OCI-LY3 (cell line): ENCODE data around the gene THEM5.
A peak's percentile ranks its signal among the peaks of the same experiment; 100 is the strongest.
"Not testable (repeated sequence)": the region's sequence is repeated elsewhere in the genome, so short reads cannot be mapped to it uniquely, and the experiment has no call there.

Source experiments
- H2AFZ ChIP-seq: fragments of 200-600, 300-600 bp; shearing (Covaris generic); 2 replicates; pipeline ENCODE4 v1.6.0; 2014; ENCODE audit warnings: antibody characterized with exemption, low read depth, low read length
- H3K27ac ChIP-seq: fragments of 200-600, 300-600 bp; sonication (generic); 2 replicates; pipeline ENCODE4 v1.5.1; 2014; ENCODE audit warnings: mild to moderate bottlenecking, low read length, moderate library complexity, mixed read lengths
- H3K27me3 ChIP-seq: fragments of 200-600, 300-600 bp; sonication (generic); 2 replicates; pipeline ENCODE4 v1.6.1; 2014; ENCODE audit warnings: low read depth, low read length, mixed read lengths
- H3K36me3 ChIP-seq: fragments of 200-600, 300-600 bp; sonication (generic); replicated peaks from 2 replicates; pipeline ENCODE3; 2014; ENCODE audit warnings: low read depth, low read length, mixed read lengths
- H3K4me1 ChIP-seq: fragments of 300-600, 200-600 bp; sonication (generic); 2 replicates; pipeline ENCODE4 v1.6.1; 2014; ENCODE audit warnings: low read length, mixed read lengths
- H3K4me2 ChIP-seq: fragments of 200-600, 300-600 bp; sonication (generic); 2 replicates; pipeline ENCODE4 v1.6.1; 2014; ENCODE audit warnings: low read length, mixed read lengths
- H3K4me3 ChIP-seq: fragments of 300-600, 200-600 bp; sonication (generic); 2 replicates; pipeline ENCODE4 v1.5.1; 2014; ENCODE audit warnings: antibody characterized with exemption, mild to moderate bottlenecking, low read length, moderate library complexity
- H3K79me2 ChIP-seq: fragments of 300-600, 200-600 bp; shearing (Covaris generic); 2 replicates; pipeline ENCODE4 v1.6.1; 2014; ENCODE audit warnings: mild to moderate bottlenecking, low read length, mixed read lengths
- H3K9ac ChIP-seq: fragments of 300-600, 200-600 bp; shearing (Covaris generic); 2 replicates; pipeline ENCODE4 v1.6.0; 2014; ENCODE audit warnings: mild to moderate bottlenecking, low read length, moderate library complexity
- H3K9me3 ChIP-seq: fragments of 200-600, 300-600 bp; shearing (Covaris generic); 2 replicates; pipeline ENCODE4 v1.6.1; 2014; ENCODE audit warnings: low read length, mixed read lengths; ENCODE audit not compliant: insufficient read depth
- H4K20me1 ChIP-seq: fragments of 200-600, 300-600 bp; sonication (generic); 2 replicates; pipeline ENCODE4 v1.6.1; 2016; ENCODE audit warnings: low read length, mixed read lengths; ENCODE audit not compliant: insufficient read depth
- EZH2phosphoT487 ChIP-seq: fragments of 200-600 bp; shearing (Covaris generic); IDR thresholded peaks from 2 replicates; pipeline ENCODE4 v1.6.1; 2018; ENCODE audit warnings: antibody characterized with exemption, mixed run types, low read depth
- TF ChIP-seq, protein P1 (sequence below): fragments of 200-600, 300-600 bp; sonication (generic); IDR thresholded peaks from 2 replicates; pipeline ENCODE4 v1.5.1; 2014; ENCODE audit warnings: antibody characterized with exemption, low read length, low read depth

The THEM5 gene

GRCh38 chr1:151882466-151882865, 29.0 kb upstream of the THEM5 start:
- Histone ChIP-seq H3K36me3 (peaks cover 36% of the 10 kb centered on the region), H4K20me1 (no peaks in the 10 kb centered on the region), H3K4me2 (no peak overlapping the region), H3K27ac (no peak overlapping the region), H3K4me1 (no peaks in the 10 kb centered on the region), H3K79me2 (no peaks in the 10 kb centered on the region), H3K4me3 (no peak overlapping the region), H3K9me3 (no peaks in the 10 kb centered on the region), H2AFZ (no peak overlapping the region), H3K27me3 (no peaks in the 10 kb centered on the region), H3K9ac (no peak overlapping the region)
- no peak for TF ChIP-seq EZH2phosphoT487
- TF ChIP-seq, protein P1, sequence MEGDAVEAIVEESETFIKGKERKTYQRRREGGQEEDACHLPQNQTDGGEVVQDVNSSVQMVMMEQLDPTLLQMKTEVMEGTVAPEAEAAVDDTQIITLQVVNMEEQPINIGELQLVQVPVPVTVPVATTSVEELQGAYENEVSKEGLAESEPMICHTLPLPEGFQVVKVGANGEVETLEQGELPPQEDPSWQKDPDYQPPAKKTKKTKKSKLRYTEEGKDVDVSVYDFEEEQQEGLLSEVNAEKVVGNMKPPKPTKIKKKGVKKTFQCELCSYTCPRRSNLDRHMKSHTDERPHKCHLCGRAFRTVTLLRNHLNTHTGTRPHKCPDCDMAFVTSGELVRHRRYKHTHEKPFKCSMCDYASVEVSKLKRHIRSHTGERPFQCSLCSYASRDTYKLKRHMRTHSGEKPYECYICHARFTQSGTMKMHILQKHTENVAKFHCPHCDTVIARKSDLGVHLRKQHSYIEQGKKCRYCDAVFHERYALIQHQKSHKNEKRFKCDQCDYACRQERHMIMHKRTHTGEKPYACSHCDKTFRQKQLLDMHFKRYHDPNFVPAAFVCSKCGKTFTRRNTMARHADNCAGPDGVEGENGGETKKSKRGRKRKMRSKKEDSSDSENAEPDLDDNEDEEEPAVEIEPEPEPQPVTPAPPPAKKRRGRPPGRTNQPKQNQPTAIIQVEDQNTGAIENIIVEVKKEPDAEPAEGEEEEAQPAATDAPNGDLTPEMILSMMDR: no peak

- Histone ChIP-seq H3K9me3 (no peaks in the 10 kb centered on the region), H3K9ac (no peak overlapping the region), H3K27me3 (no peaks in the 10 kb centered on the region), H3K4me3 (no peak overlapping the region), H3K79me2 (no peaks in the 10 kb centered on the region), H4K20me1 (no peaks in the 10 kb centered on the region), H2AFZ (no peak overlapping the region), H3K4me1 (no peaks in the 10 kb centered on the region), H3K27ac (no peak overlapping the region), H3K4me2 (no peak overlapping the region), H3K36me3 (peaks cover 33% of the 10 kb centered on the region)
- TF ChIP-seq, protein P1: 0 out of 2 replicates have a peak, but pooled peaks have one; percentile 15
- no peak for TF ChIP-seq EZH2phosphoT487
Observed at GRCh38 chr1:151881479-151881878, 28.0 kb upstream of the THEM5 start.

DNA sequence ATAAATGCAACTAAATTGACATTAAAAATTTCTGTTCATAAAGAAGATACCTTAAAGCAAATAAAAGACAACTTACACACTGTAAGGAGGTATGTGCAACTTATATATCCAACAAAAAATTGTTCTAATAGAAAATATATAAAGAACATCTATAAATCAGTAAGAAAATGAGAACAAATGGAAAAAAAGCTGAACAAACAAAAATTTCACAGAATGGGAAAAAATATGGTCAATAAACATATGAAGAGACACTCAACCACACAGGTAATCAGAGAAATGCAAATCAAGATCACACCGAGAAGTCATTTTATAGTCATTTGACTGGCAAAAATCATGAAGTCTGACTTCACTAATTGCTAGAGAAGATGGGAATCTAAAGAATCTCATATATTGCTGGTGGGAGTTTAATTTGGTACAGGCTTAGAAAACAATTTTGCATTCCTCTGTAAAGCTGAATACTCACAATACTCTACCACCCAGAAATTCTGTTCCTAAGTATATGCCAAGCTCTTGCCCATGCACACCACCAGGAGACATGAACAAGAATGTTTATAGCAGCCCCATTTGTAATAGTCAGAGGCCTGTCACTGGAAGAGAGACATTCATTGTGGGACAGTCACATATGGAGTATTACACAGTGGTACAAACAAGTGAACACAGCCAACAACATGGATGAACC, 22.0 kb upstream of the THEM5 start:
- Histone ChIP-seq H3K9ac (no peak overlapping the region), H3K4me1 (0 out of 2 replicates have a peak, but pooled peaks cover 3% of the 10 kb centered on the region), H4K20me1 (0 out of 2 replicates have a peak, but pooled peaks cover 8% of the 10 kb centered on the region), H3K36me3 (peaks cover 39% of the 10 kb centered on the region), H3K9me3 (no peaks in the 10 kb centered on the region), H2AFZ (no peak overlapping the region), H3K4me2 (no peak overlapping the region), H3K4me3 (no peak overlapping the region), H3K79me2 (no peaks in the 10 kb centered on the region), H3K27me3 (no peaks in the 10 kb centered on the region), H3K27ac (no peak overlapping the region)
- TF ChIP-seq, protein P1: no peak
- no peak for TF ChIP-seq EZH2phosphoT487

- not testable (repeated sequence) for H3K27ac ChIP-seq, H3K27me3 ChIP-seq, H3K79me2 ChIP-seq, H3K9me3 ChIP-seq, H3K4me2 ChIP-seq, H3K9ac ChIP-seq, H4K20me1 ChIP-seq, H2AFZ ChIP-seq, H3K4me1 ChIP-seq, H3K4me3 ChIP-seq
- peaks cover 35% of the 10 kb centered on the region for H3K36me3 ChIP-seq
Observed at GRCh38 chr1:151872776-151873175, 19.3 kb upstream of the THEM5 start.
